Activated CD4-positive, alpha-beta memory T cell treated with anti-CD3 and anti-CD28 coated beads, Interleukin-2, amount 10 ng/mL, durations not matched to agents 7 days and 5 days (primary cell): ENCODE data around the gene KRT86. TPM values are rescaled to one million over a fixed set of nuclear protein-coding genes. Genes with fewer than 3 reads are reported as not detected.

Source experiments
- CTCF ChIA-PET: fragments of 350-600 bp; sonication (Branson Sonifier 250); formaldehyde crosslinking; loops from one replicate; lab custom pipeline; 2021; ENCODE audit warnings: antibody characterized with exemption, inconsistent platforms; lab: Charles Lee
- POLR2A ChIA-PET: fragments of 350-600 bp; sonication (Branson Sonifier 250); formaldehyde crosslinking; loops from one replicate; lab custom pipeline; 2021; ENCODE audit warnings: antibody characterized with exemption; lab: Charles Lee
- DNase-seq: peaks from one replicate; pipeline ENCODE4 v3.0.0-alpha.2; 2020
- H3K27ac Mint-ChIP-seq: one replicate; pipeline ENCODE4 v1.8.0; 2021; ENCODE audit warnings: mild to moderate bottlenecking, mixed read lengths
- H3K27me3 Mint-ChIP-seq: one replicate; pipeline ENCODE4 v1.8.0; 2021; ENCODE audit warnings: mixed read lengths
- H3K36me3 Mint-ChIP-seq: one replicate; pipeline ENCODE4 v1.8.0; 2021; ENCODE audit warnings: low read depth, mixed read lengths
- H3K4me1 Mint-ChIP-seq: one replicate; pipeline ENCODE4 v1.8.0; 2021; ENCODE audit warnings: mixed read lengths
- H3K4me3 Mint-ChIP-seq: one replicate; pipeline ENCODE4 v1.8.0; 2021; ENCODE audit warnings: mild to moderate bottlenecking, mixed read lengths
- H3K9me3 Mint-ChIP-seq: one replicate; pipeline ENCODE4 v1.8.0; 2021; ENCODE audit warnings: mixed read lengths
- total RNA-seq, 2 experiments: library from RNA; stranded (reverse); gene quantifications; one replicate each; pipeline ENCODE4 v1.2.3, GENCODE V29; 2021

The KRT86 gene
- total RNA-seq, 2 experiments from 2014 or later: 0.23 to 0.30 TPM

DNA sequence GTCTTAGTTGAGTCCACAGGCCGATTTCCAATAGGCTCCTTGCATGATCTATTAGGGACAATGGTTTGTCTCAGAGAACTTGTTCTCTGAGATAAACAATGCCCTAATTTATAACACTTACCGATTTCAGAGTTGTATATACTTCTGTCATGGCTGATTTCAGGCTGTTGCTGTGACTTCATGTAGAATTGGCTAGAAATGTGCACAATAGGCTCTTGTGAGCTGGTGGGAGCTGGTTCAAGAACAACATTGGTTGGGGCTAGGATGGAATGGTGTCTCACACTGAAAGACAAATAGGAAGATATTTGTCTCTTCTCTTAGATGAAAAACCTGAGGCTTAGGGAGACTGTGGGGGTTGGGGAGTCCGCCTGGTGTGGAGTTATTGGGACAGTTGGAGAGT lies 6.7 kb upstream of the KRT86 start:
- no peak for DNase-seq
- Mint-ChIP-seq H3K36me3 (no peaks in the 10 kb centered on the region), H3K9me3 (no peaks in the 10 kb centered on the region), H3K4me1 (no peaks in the 10 kb centered on the region), H3K27me3 (peaks cover 26% of the 10 kb centered on the region), H3K4me3 (no peak overlapping the region), H3K27ac (no peak overlapping the region)
- ChIA-PET CTCF (interaction anchor here (0.6 to 0.8 kb wide), 2 partner anchors 10 to 47 kb away, joined by 3 read pairs; no protein-coding TSS in a partner anchor), POLR2A (no interaction called here)

DNA sequence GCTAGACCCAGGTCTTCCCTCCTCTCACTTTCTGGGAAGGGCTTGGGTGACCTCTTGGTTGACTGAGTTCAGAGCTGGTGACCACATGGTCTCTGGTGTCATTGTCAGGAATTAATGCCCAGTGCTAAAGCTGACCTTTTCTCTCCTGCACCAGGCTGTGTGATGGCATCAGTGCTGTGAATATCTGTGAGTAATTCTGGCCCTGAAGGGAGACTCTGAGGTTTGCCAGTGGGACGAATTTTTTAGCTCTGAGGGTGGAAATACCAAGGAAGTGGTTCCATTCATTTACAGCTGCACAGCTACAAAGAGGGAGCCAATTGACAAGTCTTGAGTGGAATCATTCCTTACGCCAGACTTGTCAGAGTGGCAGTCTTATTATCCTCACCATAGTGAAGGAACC lies 6.2 kb upstream of the KRT86 start:
- CTCF ChIA-PET: interaction anchor here (0.8 to 1.1 kb wide), 3 partner anchors 16 to 110 kb away, joined by 3 to 5 read pairs (median 4); no protein-coding TSS in a partner anchor
- no peak for DNase-seq
- Mint-ChIP-seq H3K27ac (no peak overlapping the region), H3K27me3 (peaks cover 27% of the 10 kb centered on the region), H3K4me3 (no peak overlapping the region), H3K9me3 (no peaks in the 10 kb centered on the region), H3K36me3 (no peaks in the 10 kb centered on the region), H3K4me1 (no peaks in the 10 kb centered on the region)
- POLR2A ChIA-PET: no interaction called here

DNA sequence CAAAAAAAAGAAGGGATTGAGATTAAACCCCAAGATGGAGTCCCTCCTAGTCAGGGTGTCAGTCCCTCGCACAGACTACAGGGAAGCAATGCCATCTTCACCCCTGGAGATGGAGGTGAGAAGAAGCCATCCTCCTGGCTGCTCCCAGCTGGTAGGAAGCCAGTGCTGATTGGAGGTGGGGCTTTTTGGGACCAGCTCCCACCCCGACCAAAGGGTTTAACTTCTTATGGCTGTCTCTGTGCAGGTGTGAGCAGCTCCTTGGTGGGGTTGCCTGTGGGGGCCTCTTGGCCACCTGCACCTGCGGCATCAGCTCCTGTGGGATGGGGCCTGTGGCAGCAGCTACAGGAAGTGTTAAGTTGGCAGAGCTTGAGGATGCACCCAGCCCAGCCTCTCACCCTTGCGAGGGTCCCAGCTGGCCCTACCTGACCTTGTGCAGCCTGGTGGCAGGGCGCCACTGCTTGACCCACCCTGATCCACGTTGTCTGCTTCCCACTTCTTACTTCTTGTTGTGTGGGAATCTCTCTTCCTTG lies 3.8 kb upstream of the KRT86 start:
- ChIA-PET CTCF (interaction anchor here (0.6 to 1.5 kb wide), 5 partner anchors 7 to 115 kb away, joined by 3 to 9 read pairs (median 5); no protein-coding TSS in a partner anchor), POLR2A (no interaction called here)
- Mint-ChIP-seq H3K9me3 (no peaks in the 10 kb centered on the region), H3K27ac (no peak overlapping the region), H3K27me3 (peaks cover 45% of the 10 kb centered on the region), H3K36me3 (no peaks in the 10 kb centered on the region), H3K4me1 (no peaks in the 10 kb centered on the region), H3K4me3 (no peak overlapping the region)
- no peak for DNase-seq

DNA sequence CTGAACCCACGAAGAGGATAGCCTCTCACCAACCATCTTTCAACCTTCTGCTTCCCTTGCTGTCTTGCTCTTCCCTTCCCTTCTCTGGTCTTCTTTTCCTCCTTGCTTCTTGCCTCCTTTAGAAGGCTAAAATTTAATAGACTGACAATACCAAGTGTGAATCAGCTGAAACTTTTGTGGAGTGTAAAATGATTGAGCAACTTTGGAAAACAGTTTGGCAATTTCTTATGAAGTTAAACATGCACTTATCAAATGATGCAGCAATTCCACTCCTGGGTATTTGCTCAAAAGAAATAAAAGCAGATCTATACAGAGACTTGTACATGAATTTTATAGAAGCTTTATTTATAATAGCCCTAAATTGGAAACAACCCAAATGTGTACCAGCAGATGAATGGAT lies 3.3 kb upstream of the KRT86 start:
- Mint-ChIP-seq H3K27ac (no peak overlapping the region), H3K27me3 (peaks cover 48% of the 10 kb centered on the region), H3K4me1 (no peaks in the 10 kb centered on the region)

DNA sequence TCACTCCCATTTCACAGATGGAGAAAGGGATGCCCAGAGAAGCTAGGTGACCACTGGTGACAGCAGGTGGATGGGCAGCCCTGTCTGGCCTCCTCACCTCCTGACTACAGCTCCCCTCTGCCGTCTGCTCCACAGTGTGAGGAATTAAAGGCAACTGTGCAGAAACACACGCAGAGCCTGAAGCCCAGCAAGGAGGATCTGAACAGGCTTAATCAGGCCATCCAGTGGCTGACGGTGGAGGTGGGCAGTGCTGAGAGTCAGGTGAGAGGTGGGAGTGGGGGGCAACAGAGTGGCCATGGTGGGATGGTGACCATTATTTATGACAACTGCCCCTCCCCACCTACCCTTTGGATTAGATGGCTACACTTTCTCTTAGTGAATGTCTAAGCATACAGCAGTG lies 1.2 kb downstream of the KRT86 start:
- POLR2A ChIA-PET: no interaction called here
- no peaks in the 10 kb centered on the region for H3K9me3 Mint-ChIP-seq

More for the DNA sequence above, 3.3 kb upstream of the KRT86 start:
- CTCF ChIA-PET: interaction anchor here (0.7 to 1.1 kb wide), 2 partner anchors 12 to 116 kb away, joined by 3 to 5 read pairs; no protein-coding TSS in a partner anchor
- H3K4me3 Mint-ChIP-seq: no peak overlapping the region
- no peaks in the 10 kb centered on the region for H3K9me3 Mint-ChIP-seq
- no peak for DNase-seq
- POLR2A ChIA-PET: no interaction called here
- no peaks in the 10 kb centered on the region for H3K36me3 Mint-ChIP-seq

DNA sequence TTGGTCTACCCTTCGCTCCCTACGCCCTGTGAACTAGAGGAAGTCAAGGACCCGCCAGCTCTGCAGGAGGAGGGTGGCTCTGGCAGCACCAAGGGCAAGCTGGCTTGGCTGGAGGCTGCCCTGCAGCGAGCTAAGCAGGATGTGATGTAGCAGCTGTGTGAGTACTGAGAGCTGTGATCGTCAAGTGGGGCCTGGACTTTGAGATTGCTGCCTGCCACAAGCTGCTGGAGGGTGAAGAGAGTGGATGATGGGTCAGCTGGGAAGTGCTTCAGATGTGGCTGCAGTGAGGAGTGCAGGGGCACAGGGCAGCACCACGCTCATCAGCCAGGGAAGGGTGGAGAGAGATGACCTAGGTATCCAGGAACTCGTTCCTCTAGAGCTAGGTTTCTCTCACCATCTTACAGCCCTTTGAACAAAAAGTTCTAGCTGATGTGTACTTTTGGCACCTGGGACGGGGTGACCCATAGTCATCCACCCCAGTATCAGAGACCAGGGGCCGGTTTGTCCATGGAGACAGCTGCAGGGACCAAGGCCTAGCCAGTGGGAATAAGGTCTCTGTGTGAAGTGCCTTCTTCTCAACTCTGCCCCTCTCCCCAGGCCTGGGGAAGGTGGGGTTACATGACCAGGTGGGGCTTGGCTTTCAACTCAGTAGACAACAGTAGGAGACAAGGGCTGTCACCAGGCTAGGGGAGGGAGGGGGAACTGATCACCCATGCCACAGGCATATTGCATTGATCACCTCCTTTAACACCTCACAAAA lies 3.2 kb downstream of the KRT86 start:
- H3K4me3 Mint-ChIP-seq: no peak overlapping the region
- H3K36me3 Mint-ChIP-seq: no peaks in the 10 kb centered on the region
- POLR2A ChIA-PET: no interaction called here
- H3K27ac Mint-ChIP-seq: no peak overlapping the region
- H3K27me3 Mint-ChIP-seq: peaks cover 61% of the 10 kb centered on the region
- CTCF ChIA-PET: interaction anchor here (0.7 to 5.5 kb wide), 20 partner anchors 8 to 1272 kb away, joined by 3 to 80 read pairs (median 4); partner anchors contain the start of gene KRT81
- peaks cover 9% of the 10 kb centered on the region for H3K4me1 Mint-ChIP-seq
- no peak for DNase-seq
- H3K9me3 Mint-ChIP-seq: no peaks in the 10 kb centered on the region

More for the DNA sequence above, 1.2 kb downstream of the KRT86 start:
- H3K4me1 Mint-ChIP-seq: peaks cover 9% of the 10 kb centered on the region
- CTCF ChIA-PET: no interaction called here
- H3K36me3 Mint-ChIP-seq: no peaks in the 10 kb centered on the region
- peaks cover 64% of the 10 kb centered on the region for H3K27me3 Mint-ChIP-seq
- DNase-seq: no peak
- H3K27ac Mint-ChIP-seq: no peak overlapping the region
- no peak overlapping the region for H3K4me3 Mint-ChIP-seq

DNA sequence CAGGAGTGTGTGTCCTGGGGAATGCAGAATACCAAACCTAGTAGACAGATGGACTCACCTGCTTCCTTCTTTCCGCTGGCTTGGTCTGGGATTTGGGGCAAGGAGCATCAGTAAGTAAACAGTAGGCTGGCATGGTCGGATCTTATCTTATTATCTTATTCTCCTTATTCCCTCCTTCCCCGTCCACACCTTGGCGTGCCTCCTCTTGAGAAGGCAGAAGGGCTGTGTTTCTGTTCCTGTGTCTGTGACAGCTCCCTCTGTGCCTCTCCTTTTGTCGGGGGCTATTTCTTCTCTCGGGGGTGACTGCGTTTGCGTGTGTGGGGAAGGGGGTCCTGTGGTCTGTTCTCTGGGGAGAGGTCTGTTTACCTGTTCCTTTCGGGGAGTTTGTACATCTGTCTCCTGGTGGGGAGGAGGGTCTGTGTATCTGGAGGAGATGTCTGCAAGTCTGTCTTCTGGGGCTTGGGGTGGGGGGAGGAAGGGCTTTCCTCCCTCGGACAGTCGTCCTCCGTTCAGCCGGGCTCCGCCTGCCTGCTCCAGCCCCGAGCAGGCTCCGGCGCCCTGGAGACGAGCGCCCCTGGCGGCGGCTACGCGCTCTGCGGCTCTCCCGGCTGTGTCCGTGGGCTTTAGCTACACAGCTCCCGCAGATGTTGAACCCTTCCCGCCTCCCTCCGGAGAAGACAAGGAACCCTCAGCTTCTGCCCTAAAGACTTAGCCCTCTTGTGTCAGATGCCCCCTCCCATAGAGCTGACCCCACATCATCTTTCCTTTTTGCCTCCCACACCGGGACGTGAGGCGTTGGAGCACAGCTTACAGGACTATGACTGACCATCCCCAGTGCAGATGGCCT lies 4.4 kb downstream of the KRT86 start:
- no peaks in the 10 kb centered on the region for H3K36me3 Mint-ChIP-seq
- POLR2A ChIA-PET: interaction anchor here (1.6 kb wide), 1 partner anchor 27 kb away, joined by 4 read pairs; no protein-coding TSS in a partner anchor
- peaks cover 56% of the 10 kb centered on the region for H3K27me3 Mint-ChIP-seq
- H3K4me3 Mint-ChIP-seq: no peak overlapping the region
- peak; percentile 76 for DNase-seq
- H3K4me1 Mint-ChIP-seq: peaks cover 9% of the 10 kb centered on the region
- no peaks in the 10 kb centered on the region for H3K9me3 Mint-ChIP-seq
- no peak overlapping the region for H3K27ac Mint-ChIP-seq
- CTCF ChIA-PET: interaction anchor here (0.6 to 5.5 kb wide), 52 partner anchors 9 to 692 kb away, joined by 3 to 80 read pairs (median 4); partner anchors contain the start of gene KRT81

DNA sequence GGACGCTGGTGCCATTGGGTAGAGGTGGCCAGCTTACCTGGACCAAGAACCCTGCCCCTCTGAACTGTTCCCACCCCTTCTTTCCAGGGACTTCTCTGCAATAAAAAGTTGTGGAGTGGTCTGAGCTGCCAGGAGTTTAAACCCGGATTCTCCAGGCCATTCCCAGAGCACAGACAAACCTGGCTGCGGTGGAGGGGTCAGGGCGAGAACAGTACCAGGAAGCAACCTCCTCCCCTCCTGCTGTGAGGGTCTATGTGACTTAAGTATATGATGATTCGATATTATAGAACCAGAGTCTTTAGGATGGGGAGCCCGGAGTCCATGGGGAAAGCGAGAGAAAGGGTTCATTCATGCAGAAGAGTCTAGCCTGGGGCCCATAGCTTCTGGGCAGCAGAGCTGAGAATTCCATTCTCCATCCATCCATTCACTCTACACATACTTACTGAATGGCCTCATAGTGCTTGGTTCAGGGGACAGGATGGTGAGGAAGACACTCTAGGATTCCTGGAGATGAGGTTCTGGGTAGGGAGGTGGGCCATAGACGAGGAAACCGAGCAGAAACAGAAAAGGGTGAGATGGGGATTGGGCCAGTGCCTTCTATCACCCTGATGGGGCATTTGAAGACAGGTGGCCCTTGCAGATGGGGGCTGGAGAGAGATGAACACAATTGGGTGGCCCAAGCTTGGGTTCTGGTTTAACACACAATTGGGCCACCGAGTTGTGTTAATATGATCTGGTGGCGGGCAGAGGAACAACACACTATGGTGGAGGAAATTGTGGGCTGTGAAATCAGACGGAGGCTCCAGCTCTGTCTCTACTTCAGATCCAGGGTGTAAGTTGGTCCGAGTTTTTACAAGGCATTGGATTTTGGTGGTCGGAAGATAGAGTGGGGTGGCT lies 5.2 kb downstream of the KRT86 start:
- Mint-ChIP-seq H3K4me1 (peaks cover 9% of the 10 kb centered on the region), H3K27me3 (peaks cover 47% of the 10 kb centered on the region), H3K27ac (no peak overlapping the region), H3K36me3 (no peaks in the 10 kb centered on the region), H3K9me3 (no peaks in the 10 kb centered on the region), H3K4me3 (no peak overlapping the region)
- ChIA-PET POLR2A (interaction anchor here (1.6 kb wide), 1 partner anchor 28 kb away, joined by 4 read pairs; no protein-coding TSS in a partner anchor), CTCF (interaction anchor here (0.6 to 5.5 kb wide), 44 partner anchors 9 to 691 kb away, joined by 3 to 80 read pairs (median 4); partner anchors contain the start of gene KRT81)
- DNase-seq: no peak

DNA sequence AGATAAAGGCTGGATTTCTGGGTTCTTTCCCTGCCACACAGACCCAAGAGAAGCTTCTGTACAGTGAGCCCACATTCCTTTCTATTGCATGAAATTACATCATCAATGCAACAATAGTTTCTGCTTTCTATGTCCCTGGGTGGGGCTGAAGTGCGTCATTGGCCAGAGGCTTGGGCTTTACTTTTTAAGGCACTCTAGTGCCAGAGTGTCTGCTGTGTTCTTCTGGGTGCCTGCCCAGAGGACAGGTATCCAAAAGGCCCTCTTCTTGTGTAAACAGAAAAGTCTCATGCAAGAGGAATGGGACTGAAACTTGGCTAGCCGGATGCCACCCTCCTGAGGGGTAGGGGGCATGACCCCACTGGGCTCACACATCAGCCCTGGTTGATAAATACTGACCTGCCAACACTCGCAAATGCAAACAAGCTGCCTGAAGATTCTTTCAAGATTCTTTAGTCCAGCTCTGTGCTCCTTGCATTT lies 5.9 kb downstream of the KRT86 start:
- Mint-ChIP-seq H3K9me3 (no peaks in the 10 kb centered on the region), H3K4me1 (peaks cover 9% of the 10 kb centered on the region), H3K4me3 (no peak overlapping the region), H3K36me3 (no peaks in the 10 kb centered on the region), H3K27ac (no peak overlapping the region), H3K27me3 (peaks cover 43% of the 10 kb centered on the region)
- ChIA-PET POLR2A (interaction anchor here (1.6 kb wide), 1 partner anchor 28 kb away, joined by 4 read pairs; no protein-coding TSS in a partner anchor), CTCF (interaction anchor here (0.9 to 5.5 kb wide), 7 partner anchors 10 to 123 kb away, joined by 3 to 80 read pairs (median 15); partner anchors contain the start of gene KRT81)
- DNase-seq: no peak

DNA sequence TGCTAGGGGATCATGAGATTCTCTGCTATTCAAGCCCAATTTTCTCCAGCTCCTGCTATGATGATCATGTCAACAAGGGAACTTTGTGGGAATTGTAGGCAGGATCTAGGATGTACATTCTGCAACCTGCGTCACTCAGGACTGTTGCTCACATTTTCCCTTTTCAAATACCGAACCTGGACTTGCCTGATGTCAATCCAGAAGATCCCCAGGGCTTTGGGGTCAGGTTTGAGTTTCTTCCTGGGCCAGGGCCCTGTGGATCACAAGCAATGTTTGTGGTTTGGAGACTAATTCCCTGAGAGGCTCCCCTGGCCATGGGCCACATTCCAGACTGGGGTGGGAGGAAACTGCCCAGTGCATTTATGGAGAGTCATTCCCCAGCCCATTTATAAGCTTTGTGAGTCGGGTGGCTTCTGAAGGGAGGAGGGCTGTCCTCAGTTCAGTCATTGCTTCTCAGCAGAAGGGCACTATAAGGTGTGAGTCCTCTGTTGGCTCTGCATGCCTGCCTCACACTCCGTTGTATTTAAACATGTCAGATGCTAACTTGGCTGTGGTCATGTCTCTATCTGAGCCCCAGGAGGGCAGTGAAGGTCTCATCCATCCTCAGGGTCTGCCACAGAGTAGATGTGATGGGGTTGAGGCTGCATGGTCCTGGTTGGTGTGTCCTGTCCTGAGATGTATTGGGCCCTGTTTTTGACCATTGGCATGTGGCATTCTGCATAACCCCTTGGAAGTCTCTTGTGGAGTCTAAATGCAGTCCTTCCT lies 6.5 kb downstream of the KRT86 start:
- POLR2A ChIA-PET: interaction anchor here (1.6 kb wide), 1 partner anchor 29 kb away, joined by 4 read pairs; no protein-coding TSS in a partner anchor
- H3K36me3 Mint-ChIP-seq: no peaks in the 10 kb centered on the region
- H3K9me3 Mint-ChIP-seq: no peaks in the 10 kb centered on the region
- H3K4me3 Mint-ChIP-seq: no peak overlapping the region
- H3K4me1 Mint-ChIP-seq: peaks cover 9% of the 10 kb centered on the region
- H3K27ac Mint-ChIP-seq: no peak overlapping the region
- CTCF ChIA-PET: interaction anchor here (0.9 to 5.5 kb wide), 4 partner anchors 28 to 123 kb away, joined by 3 to 80 read pairs (median 32); no protein-coding TSS in a partner anchor
- DNase-seq: no peak
- H3K27me3 Mint-ChIP-seq: peaks cover 39% of the 10 kb centered on the region
